Activated T-cell treated with anti-CD3 and anti-CD28 coated beads, Interleukin-2, amount 50 U/mL, for 48 hours (primary cell): ENCODE measurements around the gene PPP1R1A.

Source experiments
- DNase-seq, 2 experiments: peaks; one replicate each; pipeline ENCODE4 v3.0.0-alpha.2; 2020

Gene PPP1R1A

DNA sequence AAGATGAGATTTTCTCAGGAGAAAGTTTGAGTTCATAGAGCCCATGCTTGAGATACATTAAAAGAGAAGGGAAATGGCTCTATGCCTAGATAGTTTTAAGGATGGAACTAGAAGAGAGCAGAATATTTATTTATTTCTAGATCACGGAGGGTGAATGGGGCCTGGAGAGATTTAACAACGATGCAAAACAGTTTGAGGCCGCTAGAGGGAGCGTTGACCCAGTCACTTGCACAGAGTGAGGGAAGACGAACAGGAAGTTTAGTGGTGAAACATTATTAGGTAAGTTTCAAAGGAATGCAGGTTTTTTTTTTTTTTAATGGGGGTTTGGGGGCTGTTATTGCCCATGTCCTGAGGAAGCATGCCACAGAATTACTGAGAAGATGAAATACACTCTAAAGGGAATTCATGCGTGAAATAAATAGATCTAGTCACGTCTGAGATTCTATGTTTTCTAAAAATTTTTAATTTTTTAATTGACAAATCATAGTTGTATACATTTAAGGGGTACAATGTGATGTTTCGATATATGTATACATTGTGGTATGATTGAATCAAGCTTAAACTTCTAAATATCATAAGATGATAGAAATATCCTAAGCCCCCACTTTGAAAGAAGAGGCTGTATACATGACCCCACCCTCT, 14.8 kb upstream of the PPP1R1A start:
- peak; percentile 69 to 76 for DNase-seq

DNA sequence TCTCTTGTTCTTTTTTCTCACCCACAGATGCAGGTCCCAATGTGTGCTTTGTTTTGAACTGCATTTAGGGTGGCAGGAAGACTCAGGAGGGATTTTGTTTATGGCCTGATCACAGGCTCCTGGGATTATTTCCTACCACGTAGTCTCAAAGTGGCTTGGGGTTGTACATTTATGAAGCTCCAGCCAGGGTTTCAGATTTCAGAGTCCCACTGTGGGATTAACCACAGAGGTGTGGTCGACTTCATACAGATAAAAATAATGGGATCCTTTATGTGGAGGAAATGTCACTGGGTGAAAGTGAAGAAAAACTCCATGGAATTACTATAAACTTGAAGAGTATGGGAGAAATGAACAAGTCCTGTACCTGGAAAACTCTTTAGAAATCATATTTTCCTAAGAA, 14.2 kb upstream of the PPP1R1A start:
- no peak for DNase-seq

DNA sequence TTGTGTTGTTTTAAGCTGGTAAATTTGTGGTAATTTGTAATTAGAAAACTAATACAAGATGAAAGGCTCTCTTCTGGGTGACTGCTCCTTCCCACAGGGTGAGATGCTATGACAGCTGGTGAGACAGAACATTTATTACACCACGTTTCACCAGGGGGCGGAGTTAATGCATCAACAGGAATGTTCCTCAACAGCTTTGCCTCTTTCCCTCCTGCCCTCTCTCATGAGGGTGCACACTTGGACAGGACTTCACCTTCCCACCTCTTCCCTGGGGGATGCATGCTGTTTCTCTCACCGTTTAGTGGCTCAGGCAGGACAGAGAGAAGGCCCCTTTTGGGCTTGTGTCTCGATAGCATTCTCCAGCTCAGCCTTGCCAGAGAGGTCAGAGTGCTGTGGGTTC, 13.4 kb upstream of the PPP1R1A start:
- DNase-seq: no peak

DNA sequence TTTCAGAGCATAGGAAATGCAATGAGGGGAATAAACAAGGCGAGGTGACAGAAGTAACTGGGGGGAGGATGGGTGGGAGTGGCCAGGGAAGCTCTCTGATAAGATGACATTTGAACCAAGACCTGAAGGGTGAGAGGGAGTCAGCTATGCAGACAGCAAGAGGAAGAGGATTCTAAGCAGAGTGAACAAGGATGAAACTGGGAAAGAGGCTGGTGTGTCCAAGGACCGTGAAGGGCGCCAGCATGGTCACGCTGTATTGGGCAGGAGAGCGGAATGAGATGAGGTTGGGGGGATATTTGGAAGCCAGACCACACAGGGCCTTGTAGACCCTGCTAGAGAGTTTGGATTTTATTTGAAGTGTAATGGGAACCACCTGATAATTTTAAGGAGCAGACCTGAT, 10.5 kb upstream of the PPP1R1A start:
- DNase-seq: no peak

GRCh38 chr12:54596526-54596946, 8.1 kb upstream of the PPP1R1A start:
- peak; percentile 74 to 78 for DNase-seq

GRCh38 chr12:54595471-54595870, 7.0 kb upstream of the PPP1R1A start:
- DNase-seq: no peak

- DNase-seq: no peak
Observed at GRCh38 chr12:54593725-54594124, 5.3 kb upstream of the PPP1R1A start.

GRCh38 chr12:54593135-54593534, 4.7 kb upstream of the PPP1R1A start:
- DNase-seq: no peak

DNA sequence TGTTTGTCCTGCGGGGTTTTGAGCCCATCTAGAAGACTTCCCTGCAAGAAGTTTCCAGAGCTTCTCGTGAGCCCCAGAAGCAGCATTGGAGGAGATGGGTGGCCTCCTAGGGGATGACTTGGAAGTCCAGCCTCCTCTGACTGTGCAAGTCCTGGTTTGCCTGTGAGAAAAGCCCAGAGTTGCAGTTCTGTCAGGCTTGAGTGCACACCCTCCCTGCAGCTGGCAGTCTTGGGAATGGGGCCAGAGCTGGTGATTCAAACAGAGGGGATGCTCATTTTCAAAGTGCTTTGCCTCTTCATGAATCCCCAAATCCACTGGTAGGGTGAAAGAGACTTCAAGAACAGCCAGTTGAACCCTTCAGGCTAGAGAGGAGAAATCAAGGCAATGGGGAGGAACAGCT, 3.9 kb upstream of the PPP1R1A start:
- no peak for DNase-seq

GRCh38 chr12:54590978-54591591, 2.6 kb upstream of the PPP1R1A start:
- no peak for DNase-seq

GRCh38 chr12:54589964-54590363, 1.5 kb upstream of the PPP1R1A start:
- no peak for DNase-seq

DNA sequence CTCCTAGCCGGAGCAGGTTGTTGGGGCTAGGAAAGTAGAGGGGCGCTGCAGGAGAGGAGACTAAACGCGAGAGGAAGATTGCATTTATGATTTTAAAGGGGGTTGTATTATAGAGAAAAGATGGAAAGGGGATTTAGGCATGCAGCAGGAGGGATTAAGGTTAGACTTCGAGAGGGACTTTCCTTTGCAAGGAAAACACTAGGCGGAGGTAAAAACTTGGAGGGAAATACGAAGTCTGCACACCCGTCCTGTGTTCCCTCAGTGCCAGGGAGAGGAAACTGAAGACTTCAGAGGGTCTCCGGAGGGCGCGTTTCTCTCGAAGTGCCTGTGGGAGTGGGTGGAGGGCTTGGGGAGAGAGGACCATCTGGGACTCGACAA, 420 bp upstream of the PPP1R1A start:
- DNase-seq: no peak

DNA sequence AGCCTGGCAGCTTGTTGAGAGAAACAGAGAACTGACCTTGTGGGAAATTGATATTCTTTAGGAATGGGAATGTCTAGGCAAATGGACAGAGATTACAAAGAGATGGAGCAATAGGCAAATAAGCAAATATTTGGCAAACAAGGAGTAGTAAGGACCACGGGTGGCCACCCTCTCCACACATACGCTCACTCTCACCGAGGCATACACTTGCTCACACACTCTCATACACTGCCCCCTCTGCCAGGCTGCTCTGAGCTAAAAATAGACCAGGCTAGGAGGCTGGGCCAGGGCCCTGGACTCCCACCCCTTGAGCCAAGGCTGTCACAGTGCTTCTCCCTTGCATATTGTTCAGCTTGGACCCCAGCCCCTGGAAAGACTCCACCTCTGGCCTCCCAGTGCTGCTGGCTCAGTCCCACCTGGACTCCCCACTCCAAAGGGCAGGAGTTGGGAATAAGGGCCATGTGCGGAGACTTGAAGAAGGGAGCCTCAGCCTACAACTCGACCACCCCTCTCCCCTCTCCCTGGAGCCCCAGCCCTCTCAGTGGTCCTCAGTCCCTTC, 1.1 kb downstream of the PPP1R1A start:
- DNase-seq: no peak

DNA sequence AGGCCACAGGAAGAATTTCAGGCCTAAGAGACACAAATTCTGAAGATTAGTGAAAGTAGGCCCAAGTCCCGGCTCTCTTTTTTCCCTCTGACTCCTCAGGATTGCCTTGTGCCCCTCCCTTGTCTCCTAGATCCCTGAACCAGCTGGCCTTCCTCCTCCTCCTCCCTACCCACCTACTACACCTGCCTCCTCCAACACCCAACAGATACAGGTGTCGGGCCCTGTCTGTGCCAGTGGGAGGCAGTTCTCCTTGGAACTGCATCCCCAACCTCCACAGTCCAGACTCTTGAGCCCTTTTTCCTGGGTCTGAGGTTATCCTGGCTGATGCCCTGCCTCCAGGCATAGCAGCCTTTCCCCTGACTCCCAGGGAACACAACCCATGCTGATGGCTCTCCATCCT, 1.8 kb downstream of the PPP1R1A start:
- no peak for DNase-seq

DNA sequence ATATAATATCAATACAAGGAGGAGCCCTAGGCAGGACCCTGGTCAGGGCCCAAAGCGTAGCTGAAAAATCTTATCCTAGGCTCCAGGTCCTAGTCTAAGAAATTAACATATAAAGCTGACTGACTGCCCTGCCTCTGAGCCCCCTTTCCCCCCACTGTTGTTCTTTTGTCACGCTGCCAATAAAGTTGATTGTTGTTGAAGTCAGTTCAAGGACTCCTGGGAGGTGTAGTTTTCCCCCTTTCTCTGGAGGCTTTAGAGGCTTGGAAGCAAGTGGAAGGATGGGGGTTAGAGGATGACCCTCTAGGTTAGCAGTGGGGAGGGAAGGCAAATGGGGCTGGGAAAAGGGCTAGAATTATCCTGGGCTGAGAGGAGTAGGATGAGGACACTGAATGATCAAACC, 3.2 kb downstream of the PPP1R1A start:
- DNase-seq: no peak

- DNase-seq: no peak
Observed at GRCh38 chr12:54584128-54584527, 4.3 kb downstream of the PPP1R1A start.

- no peak for DNase-seq
Observed at GRCh38 chr12:54583726-54584125, 4.7 kb downstream of the PPP1R1A start.

DNA sequence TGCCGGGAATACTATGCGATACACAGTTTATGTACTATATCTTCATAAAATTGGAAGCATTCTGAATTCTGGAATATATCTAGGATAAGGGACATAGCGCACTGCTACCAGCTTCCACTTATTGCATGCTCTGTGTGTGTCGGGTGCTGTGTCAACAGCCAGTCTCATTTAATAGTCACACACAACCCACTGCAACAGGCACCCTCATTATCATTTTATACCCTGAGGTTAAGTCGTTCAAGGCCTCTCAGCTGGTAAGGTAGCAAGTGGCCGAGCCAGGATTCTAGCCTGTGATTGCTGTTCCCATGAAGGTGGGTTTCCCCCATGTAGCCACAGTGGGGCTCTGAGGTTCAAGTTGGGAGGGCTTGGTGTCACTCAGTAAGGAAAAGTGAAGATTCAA, 7.0 kb downstream of the PPP1R1A start:
- no peak for DNase-seq

- DNase-seq: peak; percentile 93 to 94
Observed at GRCh38 chr12:54579696-54580333, 8.6 kb downstream of the PPP1R1A start.

GRCh38 chr12:54579258-54579657, 9.2 kb downstream of the PPP1R1A start:
- DNase-seq: no peak

DNA sequence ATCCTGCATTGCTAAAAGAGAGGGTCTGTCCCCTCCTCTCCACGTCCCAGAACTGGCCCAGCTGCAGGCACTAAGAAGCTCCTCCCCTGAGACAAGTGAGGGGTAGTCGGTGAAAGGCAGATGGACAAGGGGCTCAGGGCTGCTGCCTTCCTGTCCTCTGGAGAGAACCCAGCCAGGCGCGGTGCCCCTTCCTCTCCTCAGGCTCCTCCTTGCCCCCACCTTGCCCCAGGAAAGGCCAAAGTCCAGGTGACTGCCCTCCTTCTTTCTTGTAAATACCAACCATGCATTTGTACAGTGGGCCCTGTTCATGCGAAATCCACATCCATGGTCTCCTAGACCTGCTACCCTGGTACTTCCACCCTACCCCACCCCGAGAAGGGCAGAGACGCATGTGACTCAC, 9.7 kb downstream of the PPP1R1A start:
- DNase-seq: no peak

GRCh38 chr12:54572881-54573280, 15.6 kb downstream of the PPP1R1A start:
- no peak for DNase-seq

GRCh38 chr12:54571193-54572188, 17.0 kb downstream of the PPP1R1A start:
- DNase-seq: no peak
